Smooth muscle cell (in vitro differentiated cells): ENCODE results near the gene MIPEP. TPM values are rescaled to one million over a fixed set of nuclear protein-coding genes. Genes with fewer than 3 reads are reported as not detected.

ENCODE experiments used
- DNase-seq: peaks from one replicate; lab custom pipeline; 2025; ENCODE audit not compliant: unreplicated experiment; lab: John Stamatoyannopoulos, UW
- H2AFZ ChIP-seq: fragments of 200-600 bp; sonication (generic); 2 replicates; pipeline ENCODE4 v1.6.0; 2016; ENCODE audit warnings: antibody characterized with exemption, low read depth, mild to moderate bottlenecking
- H3F3A ChIP-seq: fragments of 200-600 bp; sonication (generic); 2 replicates; pipeline ENCODE4 v1.6.0; 2017; ENCODE audit warnings: antibody characterized with exemption, low read depth
- H3K27ac ChIP-seq: fragments of 200-600 bp; sonication (generic); 2 replicates; pipeline ENCODE4 v1.5.1; 2016; ENCODE audit warnings: low read depth, mild to moderate bottlenecking
- H3K27me3 ChIP-seq: fragments of 200-600 bp; sonication (generic); 2 replicates; pipeline ENCODE4 v1.6.1; 2016; ENCODE audit warnings: low read depth, mild to moderate bottlenecking
- H3K36me3 ChIP-seq: fragments of 200-600 bp; sonication (generic); 2 replicates; pipeline ENCODE4 v1.5.1; 2016; ENCODE audit warnings: low read depth
- H3K4me1 ChIP-seq: fragments of 200-600 bp; sonication (generic); 2 replicates; pipeline ENCODE4 v1.5.1; 2016; ENCODE audit warnings: low read depth
- H3K4me2 ChIP-seq: fragments of 200-600 bp; sonication (generic); 2 replicates; pipeline ENCODE4 v1.6.0; 2016; ENCODE audit warnings: mild to moderate bottlenecking
- H3K4me3 ChIP-seq: fragments of 200-600 bp; sonication (generic); 2 replicates; pipeline ENCODE4 v1.5.1; 2016; ENCODE audit warnings: mild to moderate bottlenecking
- H3K79me2 ChIP-seq: fragments of 200-600 bp; sonication (generic); 2 replicates; pipeline ENCODE4 v1.6.0; 2016; ENCODE audit warnings: low read depth, mild to moderate bottlenecking
- H3K9ac ChIP-seq: fragments of 200-600 bp; sonication (generic); 2 replicates; pipeline ENCODE4 v1.6.0; 2016; ENCODE audit warnings: low read depth
- H3K9me3 ChIP-seq: fragments of 200-600 bp; sonication (generic); replicated peaks from 2 replicates; pipeline ENCODE4 v1.5.1; 2016; ENCODE audit warnings: low read depth
- H4K20me1 ChIP-seq: fragments of 200-600 bp; sonication (generic); 2 replicates; pipeline ENCODE4 v1.6.0; 2016; ENCODE audit warnings: low read depth
- CTCF ChIP-seq: fragments of 200-600 bp; sonication (generic); IDR thresholded peaks from 2 replicates; pipeline ENCODE4 v1.5.1; 2017; ENCODE audit warnings: borderline replicate concordance, mild to moderate bottlenecking, antibody characterized with exemption; ENCODE audit not compliant: insufficient read depth, poor library complexity, severe bottlenecking
- WGBS: methylation state at CpG from one replicate; pipeline ENCODE4 v1.1.7; 2016; ENCODE audit warnings: low lambda C conversion rate; 5-methylcytosine and 5-hydroxymethylcytosine counted together
- polyA plus RNA-seq: library from polyadenylated mRNA; unstranded; fragments of >200 nt; fragmentation: Nextera tagmentation; extraction: Ambion mirVana; gene quantifications from 2 replicates; pipeline ENCODE4 v1.2.1, GENCODE V29; 2016
- total RNA-seq: library from RNA; depleted of rRNA; stranded (reverse); fragments of >200 nt; gene quantifications from 2 replicates; pipeline ENCODE4 v1.2.3, GENCODE V29; 2014

MIPEP gene
- total and polyA plus RNA-seq, 2 experiments from 2014 or later, result 15.7 to 18.9 TPM

- H2AFZ ChIP-seq, result no peak overlapping the region
- H3K4me1 ChIP-seq, result peaks cover 7% of the 10 kb centered on the region
- DNase-seq, result no peak
- no peaks in the 10 kb centered on the region for H3K79me2 ChIP-seq
- no peaks in the 10 kb centered on the region for H4K20me1 ChIP-seq
- H3K36me3 ChIP-seq, result no peaks in the 10 kb centered on the region
- peak overlapping the region; percentile 63 for H3K4me2 ChIP-seq
- no peaks in the 10 kb centered on the region for H3F3A ChIP-seq
- peak overlapping the region; percentile 79 for H3K27ac ChIP-seq
- 67% methylated on average over 7 of the region's 7 CpGs for WGBS
- TF ChIP-seq CTCF, result no peak
- peak overlapping the region; percentile 15 for H3K4me3 ChIP-seq
- no peaks in the 10 kb centered on the region for H3K9me3 ChIP-seq
- H3K27me3 ChIP-seq, result no peaks in the 10 kb centered on the region
- H3K9ac ChIP-seq, result peak overlapping the region; percentile 43
Observed at GRCh38 chr13:23794267-23795161, 94.7 kb downstream of the MIPEP start.

GRCh38 chr13:23793711-23794110, 95.5 kb downstream of the MIPEP start:
- H3K27me3 ChIP-seq, result no peaks in the 10 kb centered on the region
- no peaks in the 10 kb centered on the region for H3K9me3 ChIP-seq
- H3K27ac ChIP-seq, result no peak overlapping the region
- H3K4me2 ChIP-seq, result no peak overlapping the region
- H3K4me1 ChIP-seq, result peaks cover 7% of the 10 kb centered on the region
- no peak overlapping the region for H3K4me3 ChIP-seq
- no peak for DNase-seq
- H2AFZ ChIP-seq, result no peak overlapping the region
- no peaks in the 10 kb centered on the region for H3F3A ChIP-seq
- no peaks in the 10 kb centered on the region for H3K79me2 ChIP-seq
- no peak overlapping the region for H3K9ac ChIP-seq
- no peaks in the 10 kb centered on the region for H4K20me1 ChIP-seq
- WGBS, result 95% methylated on average over 3 of the region's 3 CpGs
- TF ChIP-seq CTCF, result no peak
- H3K36me3 ChIP-seq, result no peaks in the 10 kb centered on the region

GRCh38 chr13:23792680-23793079, 96.5 kb downstream of the MIPEP start:
- Histone ChIP-seq H3K27ac (no peak overlapping the region), H3F3A (no peaks in the 10 kb centered on the region), H3K79me2 (no peaks in the 10 kb centered on the region), H2AFZ (no peak overlapping the region), H3K36me3 (no peaks in the 10 kb centered on the region), H4K20me1 (no peaks in the 10 kb centered on the region), H3K27me3 (no peaks in the 10 kb centered on the region), H3K4me1 (peaks cover 7% of the 10 kb centered on the region), H3K9ac (no peak overlapping the region), H3K4me2 (no peak overlapping the region), H3K9me3 (no peaks in the 10 kb centered on the region), H3K4me3 (no peak overlapping the region)
- 100% methylated on average over 1 of the region's 1 CpG for WGBS
- no peak for TF ChIP-seq CTCF
- DNase-seq, result no peak

GRCh38 chr13:23790577-23791170, 98.5 kb downstream of the MIPEP start:
- Histone ChIP-seq H3K4me3 (no peak overlapping the region), H3K9ac (no peak overlapping the region), H3K36me3 (no peaks in the 10 kb centered on the region), H3K9me3 (no peaks in the 10 kb centered on the region), H3K4me1 (peaks cover 7% of the 10 kb centered on the region), H3K4me2 (no peak overlapping the region), H2AFZ (no peak overlapping the region), H3K79me2 (no peaks in the 10 kb centered on the region), H3F3A (no peaks in the 10 kb centered on the region), H3K27me3 (no peaks in the 10 kb centered on the region), H4K20me1 (no peaks in the 10 kb centered on the region), H3K27ac (no peak overlapping the region)
- TF ChIP-seq CTCF, result no peak
- no peak for DNase-seq
- 62% methylated on average over 2 of the region's 2 CpGs for WGBS
